ENCODE data around the gene LGALS12. TPM values are rescaled to one million over a fixed set of nuclear protein-coding genes. Genes with fewer than 3 reads are reported as not detected.

LGALS12 gene
- total and polyA plus RNA-seq, 2 donors = 0.21 to 0.71 TPM

- H3K27ac ChIP-seq (ENCODE audit: low read depth in 1 of 2, low read length in 1 of 2) = no peak overlapping the region
- peaks cover 3 to 29% of the 10 kb centered on the region in 2 donors for H3K27me3 ChIP-seq (ENCODE audit: control insufficient read depth in 2 of 2, insufficient read depth in 1 of 2, low read length in 1 of 2)
- no peaks in the 10 kb centered on the region for H3K9me3 ChIP-seq (ENCODE audit: control insufficient read depth in 2 of 2, insufficient read depth in 1 of 2, low read length in 1 of 2)
- peaks cover 7 to 19% of the 10 kb centered on the region in 2 donors for H3K4me1 ChIP-seq (ENCODE audit: control insufficient read depth in 2 of 2, insufficient read depth in 2 of 2, low read length in 2 of 2)
- no peak overlapping the region for H3K4me3 ChIP-seq (ENCODE audit: low read length in 2 of 2)
- H3K36me3 ChIP-seq (ENCODE audit: control insufficient read depth in 2 of 2, insufficient read depth in 2 of 2, low read length in 1 of 2) = no peaks in the 10 kb centered on the region
- WGBS = 93% methylated on average over 1 of the region's 1 CpG
- no peak for DNase-seq (ENCODE audit: low read depth in 6 of 9, low spot score in 9 of 9)
Measured at GRCh38 chr11:63488789-63489188, 17.1 kb upstream of the LGALS12 start.

- H3K36me3 ChIP-seq (ENCODE audit: control insufficient read depth in 2 of 2, insufficient read depth in 2 of 2, low read length in 1 of 2) = no peaks in the 10 kb centered on the region
- WGBS = 65% methylated on average over 3 of the region's 3 CpGs
- DNase-seq (ENCODE audit: low read depth in 6 of 9, low spot score in 9 of 9) = no peak
- H3K4me1 ChIP-seq (ENCODE audit: control insufficient read depth in 2 of 2, insufficient read depth in 2 of 2, low read length in 2 of 2) = peaks cover 7 to 19% of the 10 kb centered on the region in 2 donors
- no peak overlapping the region for H3K27ac ChIP-seq (ENCODE audit: low read depth in 1 of 2, low read length in 1 of 2)
- peaks cover 3 to 29% of the 10 kb centered on the region in 2 donors for H3K27me3 ChIP-seq (ENCODE audit: control insufficient read depth in 2 of 2, insufficient read depth in 1 of 2, low read length in 1 of 2)
- H3K9me3 ChIP-seq (ENCODE audit: control insufficient read depth in 2 of 2, insufficient read depth in 1 of 2, low read length in 1 of 2) = no peaks in the 10 kb centered on the region
- H3K4me3 ChIP-seq (ENCODE audit: low read length in 2 of 2) = no peak overlapping the region
Measured at GRCh38 chr11:63489879-63490278, 16.0 kb upstream of the LGALS12 start.

- H3K27ac ChIP-seq (ENCODE audit: low read depth in 1 of 2, low read length in 1 of 2) = no peak within 1 kb of the TSS
Measured at GRCh38 chr11:63490551-63491239, 15.2 kb upstream of the LGALS12 start, which contains the start of gene PLAAT5. Gene PLAAT5 (minus strand): TSS chr11:63491167. CDS start chr11:63491034, 133 bp downstream.

GRCh38 chr11:63491240-63491587 lies 14.7 kb upstream of the LGALS12 start:
- H3K27me3 ChIP-seq (ENCODE audit: control insufficient read depth in 2 of 2, insufficient read depth in 1 of 2, low read length in 1 of 2) = peaks cover 3 to 29% of the 10 kb centered on the region in 2 donors
- no peak overlapping the region for H3K27ac ChIP-seq (ENCODE audit: low read depth in 1 of 2, low read length in 1 of 2)
- H3K4me3 ChIP-seq (ENCODE audit: low read length in 2 of 2) = peak overlapping the region; percentile 25 to 57
- no peak for DNase-seq (ENCODE audit: low read depth in 6 of 9, low spot score in 9 of 9)
- WGBS = 4% methylated on average over 13 of the region's 13 CpGs
- peaks cover 7 to 19% of the 10 kb centered on the region in 2 donors for H3K4me1 ChIP-seq (ENCODE audit: control insufficient read depth in 2 of 2, insufficient read depth in 2 of 2, low read length in 2 of 2)
- no peaks in the 10 kb centered on the region for H3K36me3 ChIP-seq (ENCODE audit: control insufficient read depth in 2 of 2, insufficient read depth in 2 of 2, low read length in 1 of 2)
- no peaks in the 10 kb centered on the region for H3K9me3 ChIP-seq (ENCODE audit: control insufficient read depth in 2 of 2, insufficient read depth in 1 of 2, low read length in 1 of 2)

More at GRCh38 chr11:63490551-63491239, 15.2 kb upstream of the LGALS12 start, which contains the start of gene PLAAT5:
- DNase-seq (ENCODE audit: low read depth in 6 of 9, low spot score in 9 of 9) = peak in 2 of 9 donors; percentile 24 to 37
- Histone ChIP-seq H3K27me3 (ENCODE audit: control insufficient read depth in 2 of 2, insufficient read depth in 1 of 2, low read length in 1 of 2) (peaks cover 3 to 29% of the 10 kb centered on the region in 2 donors), H3K9me3 (ENCODE audit: control insufficient read depth in 2 of 2, insufficient read depth in 1 of 2, low read length in 1 of 2) (no peaks in the 10 kb centered on the region), H3K4me1 (ENCODE audit: control insufficient read depth in 2 of 2, insufficient read depth in 2 of 2, low read length in 2 of 2) (peaks cover 7 to 19% of the 10 kb centered on the region in 2 donors), H3K4me3 (ENCODE audit: low read length in 2 of 2) (peak within 1 kb of the TSS; percentile 25 to 57), H3K36me3 (ENCODE audit: control insufficient read depth in 2 of 2, insufficient read depth in 2 of 2, low read length in 1 of 2) (no peaks in the 10 kb centered on the region)
- 18% methylated on average over 60 of the region's 60 CpGs for WGBS

GRCh38 chr11:63491636-63492372 lies 14.1 kb upstream of the LGALS12 start:
- DNase-seq (ENCODE audit: low read depth in 6 of 9, low spot score in 9 of 9) = peak in 6 of 9 donors; percentile 7 to 71 (median 38)
- Histone ChIP-seq H3K9me3 (ENCODE audit: control insufficient read depth in 2 of 2, insufficient read depth in 1 of 2, low read length in 1 of 2) (no peaks in the 10 kb centered on the region), H3K4me1 (ENCODE audit: control insufficient read depth in 2 of 2, insufficient read depth in 2 of 2, low read length in 2 of 2) (peaks cover 7 to 19% of the 10 kb centered on the region in 2 donors), H3K4me3 (ENCODE audit: low read length in 2 of 2) (peak overlapping the region; percentile 25 to 57), H3K27ac (ENCODE audit: low read depth in 1 of 2, low read length in 1 of 2) (no peak overlapping the region), H3K36me3 (ENCODE audit: control insufficient read depth in 2 of 2, insufficient read depth in 2 of 2, low read length in 1 of 2) (no peaks in the 10 kb centered on the region), H3K27me3 (ENCODE audit: control insufficient read depth in 2 of 2, insufficient read depth in 1 of 2, low read length in 1 of 2) (peaks cover 3 to 29% of the 10 kb centered on the region in 2 donors)
- 55% methylated on average over 11 of the region's 11 CpGs for WGBS

- no peaks in the 10 kb centered on the region for H3K36me3 ChIP-seq (ENCODE audit: control insufficient read depth in 2 of 2, insufficient read depth in 2 of 2, low read length in 1 of 2)
- H3K4me3 ChIP-seq (ENCODE audit: low read length in 2 of 2) = no peak overlapping the region
- H3K9me3 ChIP-seq (ENCODE audit: control insufficient read depth in 2 of 2, insufficient read depth in 1 of 2, low read length in 1 of 2) = no peaks in the 10 kb centered on the region
- peaks cover 7 to 19% of the 10 kb centered on the region in 2 donors for H3K4me1 ChIP-seq (ENCODE audit: control insufficient read depth in 2 of 2, insufficient read depth in 2 of 2, low read length in 2 of 2)
- H3K27ac ChIP-seq (ENCODE audit: low read depth in 1 of 2, low read length in 1 of 2) = no peak overlapping the region
- peaks cover 3 to 29% of the 10 kb centered on the region in 2 donors for H3K27me3 ChIP-seq (ENCODE audit: control insufficient read depth in 2 of 2, insufficient read depth in 1 of 2, low read length in 1 of 2)
- 99% methylated on average over 1 of the region's 1 CpG for WGBS
- DNase-seq (ENCODE audit: low read depth in 6 of 9, low spot score in 9 of 9) = no peak
Measured at GRCh38 chr11:63492441-63492840, 13.4 kb upstream of the LGALS12 start.

GRCh38 chr11:63493127-63493526 lies 12.8 kb upstream of the LGALS12 start:
- DNase-seq (ENCODE audit: low read depth in 6 of 9, low spot score in 9 of 9) = no peak
- WGBS = 95% methylated on average over 1 of the region's 1 CpG
- Histone ChIP-seq H3K27me3 (ENCODE audit: control insufficient read depth in 2 of 2, insufficient read depth in 1 of 2, low read length in 1 of 2) (peaks cover 3 to 27% of the 10 kb centered on the region in 2 donors), H3K4me1 (ENCODE audit: control insufficient read depth in 2 of 2, insufficient read depth in 2 of 2, low read length in 2 of 2) (peaks cover 7 to 19% of the 10 kb centered on the region in 2 donors), H3K4me3 (ENCODE audit: low read length in 2 of 2) (no peak overlapping the region), H3K9me3 (ENCODE audit: control insufficient read depth in 2 of 2, insufficient read depth in 1 of 2, low read length in 1 of 2) (no peaks in the 10 kb centered on the region), H3K36me3 (ENCODE audit: control insufficient read depth in 2 of 2, insufficient read depth in 2 of 2, low read length in 1 of 2) (no peaks in the 10 kb centered on the region), H3K27ac (ENCODE audit: low read depth in 1 of 2, low read length in 1 of 2) (no peak overlapping the region)

GRCh38 chr11:63494975-63495374 lies 10.9 kb upstream of the LGALS12 start:
- Histone ChIP-seq H3K4me3 (ENCODE audit: low read length in 2 of 2) (no peak overlapping the region), H3K4me1 (ENCODE audit: control insufficient read depth in 2 of 2, insufficient read depth in 2 of 2, low read length in 2 of 2) (peaks cover 7 to 19% of the 10 kb centered on the region in 2 donors), H3K36me3 (ENCODE audit: control insufficient read depth in 2 of 2, insufficient read depth in 2 of 2, low read length in 1 of 2) (no peaks in the 10 kb centered on the region), H3K27ac (ENCODE audit: low read depth in 1 of 2, low read length in 1 of 2) (no peak overlapping the region), H3K9me3 (ENCODE audit: control insufficient read depth in 2 of 2, insufficient read depth in 1 of 2, low read length in 1 of 2) (no peaks in the 10 kb centered on the region), H3K27me3 (ENCODE audit: control insufficient read depth in 2 of 2, insufficient read depth in 1 of 2, low read length in 1 of 2) (peaks cover 0 to 19% of the 10 kb centered on the region in 2 donors)
- 95% methylated on average over 6 of the region's 6 CpGs for WGBS
- no peak for DNase-seq (ENCODE audit: low read depth in 6 of 9, low spot score in 9 of 9)

- no peaks in the 10 kb centered on the region for H3K36me3 ChIP-seq (ENCODE audit: control insufficient read depth in 2 of 2, insufficient read depth in 2 of 2, low read length in 1 of 2)
- H3K4me1 ChIP-seq (ENCODE audit: control insufficient read depth in 2 of 2, insufficient read depth in 2 of 2, low read length in 2 of 2) = peaks cover 3 to 10% of the 10 kb centered on the region in 2 donors
- no peak overlapping the region for H3K27ac ChIP-seq (ENCODE audit: low read depth in 1 of 2, low read length in 1 of 2)
- H3K4me3 ChIP-seq (ENCODE audit: low read length in 2 of 2) = no peak overlapping the region
- H3K9me3 ChIP-seq (ENCODE audit: control insufficient read depth in 2 of 2, insufficient read depth in 1 of 2, low read length in 1 of 2) = peaks cover 2 to 3% of the 10 kb centered on the region in 2 donors
- WGBS = 97% methylated on average over 4 of the region's 4 CpGs
- DNase-seq (ENCODE audit: low read depth in 6 of 9, low spot score in 9 of 9) = no peak
- H3K27me3 ChIP-seq (ENCODE audit: control insufficient read depth in 2 of 2, insufficient read depth in 1 of 2, low read length in 1 of 2) = peaks cover 0 to 3% of the 10 kb centered on the region in 2 donors
Measured at GRCh38 chr11:63499874-63500273, 6.0 kb upstream of the LGALS12 start.
